Measurements from ENCODE around the gene DPH2.

DNA sequence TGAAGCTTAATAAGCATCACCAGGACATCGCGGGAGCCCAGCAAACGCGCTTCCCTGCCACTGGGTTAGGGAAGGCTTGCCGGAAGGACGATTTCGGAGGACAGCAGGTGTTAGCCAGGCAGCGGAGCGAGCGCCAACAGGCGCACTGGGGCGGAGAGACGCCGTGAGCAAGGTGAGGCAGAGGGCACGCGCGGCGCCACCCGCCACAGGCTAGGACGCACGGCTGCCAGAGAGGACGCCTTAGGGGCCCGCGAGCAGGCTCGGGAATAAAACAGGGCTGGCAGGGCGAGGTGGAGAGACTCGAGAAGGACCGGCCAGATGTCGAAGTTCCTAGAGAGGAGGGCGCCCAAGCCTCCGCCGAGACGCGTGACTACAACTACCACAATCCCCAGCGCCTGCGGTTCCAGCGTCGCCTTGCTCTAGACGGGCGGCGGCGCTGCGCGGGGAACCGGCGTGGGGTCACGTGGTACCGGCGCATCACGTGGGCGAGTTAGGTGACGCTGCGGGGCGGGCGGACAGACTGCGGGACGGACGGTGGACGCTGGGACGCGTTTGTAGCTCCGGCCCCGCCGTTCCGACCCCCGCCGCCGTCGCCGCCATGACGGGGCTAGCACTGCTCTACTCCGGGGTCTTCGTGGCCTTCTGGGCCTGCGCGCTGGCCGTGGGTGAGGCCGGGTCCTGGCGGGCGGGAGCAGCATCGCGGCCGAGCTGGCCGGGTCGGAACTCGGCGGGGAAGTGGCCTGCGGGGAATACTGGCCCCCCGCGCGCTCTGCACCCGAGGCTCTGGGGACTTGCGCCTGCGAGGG is 4.8 kb downstream of the DPH2 start, which contains the start of gene ATP6V0B:
- TF ChIP-seq, protein P1, sequence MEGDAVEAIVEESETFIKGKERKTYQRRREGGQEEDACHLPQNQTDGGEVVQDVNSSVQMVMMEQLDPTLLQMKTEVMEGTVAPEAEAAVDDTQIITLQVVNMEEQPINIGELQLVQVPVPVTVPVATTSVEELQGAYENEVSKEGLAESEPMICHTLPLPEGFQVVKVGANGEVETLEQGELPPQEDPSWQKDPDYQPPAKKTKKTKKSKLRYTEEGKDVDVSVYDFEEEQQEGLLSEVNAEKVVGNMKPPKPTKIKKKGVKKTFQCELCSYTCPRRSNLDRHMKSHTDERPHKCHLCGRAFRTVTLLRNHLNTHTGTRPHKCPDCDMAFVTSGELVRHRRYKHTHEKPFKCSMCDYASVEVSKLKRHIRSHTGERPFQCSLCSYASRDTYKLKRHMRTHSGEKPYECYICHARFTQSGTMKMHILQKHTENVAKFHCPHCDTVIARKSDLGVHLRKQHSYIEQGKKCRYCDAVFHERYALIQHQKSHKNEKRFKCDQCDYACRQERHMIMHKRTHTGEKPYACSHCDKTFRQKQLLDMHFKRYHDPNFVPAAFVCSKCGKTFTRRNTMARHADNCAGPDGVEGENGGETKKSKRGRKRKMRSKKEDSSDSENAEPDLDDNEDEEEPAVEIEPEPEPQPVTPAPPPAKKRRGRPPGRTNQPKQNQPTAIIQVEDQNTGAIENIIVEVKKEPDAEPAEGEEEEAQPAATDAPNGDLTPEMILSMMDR (IDR thresholded peaks at IDR 0.05) = peak; percentile 30 to 63 (median 46)
- peak; percentile 88 to 96 for TF ChIP-seq POLR2A (IDR thresholded peaks at IDR 0.05)

Measured in uterus (tissue), 2 donors.